ENCODE data around the gene ATP8A2.
A peak's percentile ranks its signal among the peaks of the same experiment; 100 is the strongest.
"Not testable (repeated sequence)": the region's sequence is repeated elsewhere in the genome, so short reads cannot be mapped to it uniquely, and the experiment has no call there.

ATP8A2 gene

GRCh38 chr13:25570185-25570584 lies 198.4 kb downstream of the ATP8A2 start:
- DNase-seq = no peak

GRCh38 chr13:25571237-25571636 lies 199.5 kb downstream of the ATP8A2 start:
- DNase-seq = no peak

- DNase-seq = not testable (repeated sequence)
Measured at GRCh38 chr13:25572171-25572570, 200.4 kb downstream of the ATP8A2 start.

DNA sequence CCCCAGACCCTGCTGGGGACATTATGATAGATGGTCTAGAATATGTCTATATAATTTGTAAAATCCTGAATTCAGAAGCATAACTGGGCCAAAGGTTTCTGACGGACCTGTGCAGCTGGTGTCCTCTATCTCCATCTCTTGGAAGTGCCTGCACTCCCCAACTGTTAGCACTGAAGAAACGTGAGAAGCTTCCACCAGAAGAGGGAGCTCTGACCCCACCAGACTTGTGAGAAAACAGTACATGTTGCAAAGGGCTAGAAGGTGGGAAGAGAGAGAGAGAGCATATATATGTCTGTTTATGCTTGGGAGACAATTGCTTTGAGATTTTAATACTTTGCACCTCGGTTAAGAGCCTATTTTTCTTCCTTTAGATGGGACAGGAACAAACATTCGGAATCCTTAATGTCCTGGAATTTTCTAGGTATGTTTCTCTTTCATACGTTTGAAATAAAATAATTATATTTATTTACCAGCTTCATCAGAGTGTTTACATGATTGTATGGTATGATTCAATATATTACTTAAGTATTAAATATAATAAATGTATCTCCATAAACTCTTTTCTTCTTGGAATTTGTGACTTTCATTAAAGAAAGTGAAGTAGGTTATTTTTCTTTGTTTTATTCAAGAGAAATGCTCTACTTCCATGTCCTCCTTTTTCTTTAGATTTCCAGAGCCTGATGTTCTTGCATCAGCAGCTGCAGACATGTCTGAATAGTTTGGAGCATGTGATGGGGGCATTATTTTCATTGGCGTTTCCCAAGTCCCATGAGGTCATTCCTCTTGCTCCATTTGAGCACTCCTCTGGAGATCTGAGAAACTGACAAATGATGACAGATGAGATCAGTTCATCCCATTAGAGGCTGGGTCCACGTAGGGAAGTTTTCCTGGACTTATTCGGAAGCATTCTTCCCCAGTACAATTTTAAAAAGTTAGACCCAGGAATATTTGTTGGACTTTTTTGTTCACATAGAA lies 202.9 kb downstream of the ATP8A2 start:
- DNase-seq = peak; percentile 48

- no peak for DNase-seq
Measured at GRCh38 chr13:25575562-25575961, 203.8 kb downstream of the ATP8A2 start.

GRCh38 chr13:25578526-25578925 lies 206.8 kb downstream of the ATP8A2 start:
- no peak for DNase-seq

DNA sequence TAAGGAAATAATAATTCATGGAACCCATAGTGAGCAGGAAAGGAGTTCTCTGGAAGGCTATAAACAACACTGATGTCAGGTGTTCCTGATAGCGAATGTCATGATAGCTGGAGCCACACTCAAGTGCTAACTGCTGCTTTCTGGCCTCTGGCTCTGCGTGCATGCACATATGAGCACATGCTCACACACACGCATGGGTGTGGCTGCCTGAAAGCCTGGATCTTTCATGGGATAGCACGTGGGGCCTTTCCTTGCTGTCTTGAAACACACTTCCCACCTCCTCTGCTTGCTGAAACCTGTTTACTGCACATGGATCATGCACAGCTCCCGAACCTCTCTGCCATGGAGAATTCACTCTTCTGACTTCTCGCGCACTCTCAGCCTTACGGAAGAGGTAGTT lies 207.4 kb downstream of the ATP8A2 start:
- no peak for DNase-seq

DNA sequence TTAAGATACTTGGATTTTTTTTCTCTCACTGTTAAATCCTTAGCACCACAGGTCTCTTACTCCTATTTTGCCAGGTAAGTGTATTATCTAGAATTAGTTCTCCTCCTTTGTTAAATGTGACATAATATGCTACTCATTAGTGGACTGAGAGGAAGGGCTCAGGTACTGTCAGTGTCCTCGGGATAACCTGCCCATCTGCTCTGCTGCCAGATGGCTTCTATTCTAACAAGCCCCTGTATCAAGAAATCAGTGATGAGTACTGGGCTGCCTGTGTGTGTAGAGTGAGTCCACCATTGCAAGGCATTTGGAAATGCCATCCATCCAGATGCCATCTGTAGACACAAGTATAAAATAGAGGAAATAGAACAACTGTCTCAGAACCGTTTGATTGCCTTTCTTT lies 209.6 kb downstream of the ATP8A2 start:
- no peak for DNase-seq

DNA sequence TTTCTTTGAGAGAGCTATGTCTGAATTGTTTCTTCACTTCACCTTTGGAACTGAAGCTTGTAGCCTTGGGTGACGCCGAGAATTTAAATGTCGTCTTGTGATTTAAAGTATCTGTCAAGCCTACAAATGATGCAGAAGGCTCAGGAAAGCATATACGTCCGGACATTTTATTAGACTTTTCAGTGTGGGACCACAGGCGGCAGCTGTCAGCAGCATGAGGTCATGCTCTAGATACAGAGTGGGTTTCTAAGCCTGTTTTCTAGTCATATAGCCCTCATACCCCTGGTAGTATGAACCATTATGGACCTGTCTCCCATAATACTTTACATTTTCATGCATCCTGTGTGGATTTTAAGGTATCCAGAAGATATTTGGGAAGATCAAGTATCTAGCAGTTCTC lies 212.3 kb downstream of the ATP8A2 start:
- DNase-seq = no peak

GRCh38 chr13:25585000-25585399 lies 213.2 kb downstream of the ATP8A2 start:
- DNase-seq = no peak

- DNase-seq = no peak
Measured at GRCh38 chr13:25587326-25587980, 215.7 kb downstream of the ATP8A2 start.

GRCh38 chr13:25588336-25589060 lies 216.7 kb downstream of the ATP8A2 start:
- no peak for DNase-seq

- no peak for DNase-seq
Measured at GRCh38 chr13:25598421-25598820, 226.6 kb downstream of the ATP8A2 start.

GRCh38 chr13:25602176-25602575 lies 230.4 kb downstream of the ATP8A2 start:
- DNase-seq = no peak

GRCh38 chr13:25604106-25604505 lies 232.3 kb downstream of the ATP8A2 start:
- DNase-seq = no peak

GRCh38 chr13:25607096-25607495 lies 235.3 kb downstream of the ATP8A2 start:
- DNase-seq = no peak

- no peak for DNase-seq
Measured at GRCh38 chr13:25608181-25608580, 236.4 kb downstream of the ATP8A2 start.

DNA sequence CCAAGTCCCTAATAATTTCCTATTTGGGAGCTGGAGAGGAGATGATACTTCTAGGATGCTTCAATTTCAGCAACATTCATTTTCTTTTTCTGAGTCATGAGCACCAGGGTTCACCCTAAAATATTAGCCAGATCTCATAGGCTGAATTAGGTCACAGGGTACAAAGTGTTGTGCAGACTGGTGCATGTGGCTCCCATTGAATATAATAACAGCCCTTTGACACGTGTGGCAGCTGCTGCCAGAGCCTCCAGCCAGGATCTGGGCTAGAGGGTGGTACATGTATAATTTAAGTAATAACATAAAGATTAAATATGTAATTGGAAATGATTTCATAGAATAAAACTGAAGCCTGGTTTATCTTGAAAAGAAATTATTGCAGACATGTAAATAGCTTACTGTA lies 244.9 kb downstream of the ATP8A2 start:
- no peak for DNase-seq

DNA sequence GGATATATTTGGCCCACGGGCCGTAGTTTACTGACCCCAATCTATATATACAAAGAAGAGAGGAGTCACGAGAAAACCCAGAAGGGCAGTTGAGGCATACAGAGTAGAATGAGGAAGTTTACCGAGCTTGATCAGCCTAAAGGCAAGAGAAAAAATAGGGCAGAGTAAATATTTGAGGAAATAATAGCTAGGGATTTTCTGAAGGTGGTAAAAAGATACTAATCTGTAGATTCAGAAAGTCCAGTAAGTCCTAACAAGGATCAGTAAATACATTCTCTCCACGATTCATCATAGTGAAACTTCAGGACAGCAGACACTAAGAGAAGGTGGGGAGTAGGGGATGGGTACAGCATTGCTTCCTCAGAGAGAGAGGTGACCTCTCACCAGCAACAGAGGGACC lies 248.1 kb downstream of the ATP8A2 start:
- no peak for DNase-seq

DNA sequence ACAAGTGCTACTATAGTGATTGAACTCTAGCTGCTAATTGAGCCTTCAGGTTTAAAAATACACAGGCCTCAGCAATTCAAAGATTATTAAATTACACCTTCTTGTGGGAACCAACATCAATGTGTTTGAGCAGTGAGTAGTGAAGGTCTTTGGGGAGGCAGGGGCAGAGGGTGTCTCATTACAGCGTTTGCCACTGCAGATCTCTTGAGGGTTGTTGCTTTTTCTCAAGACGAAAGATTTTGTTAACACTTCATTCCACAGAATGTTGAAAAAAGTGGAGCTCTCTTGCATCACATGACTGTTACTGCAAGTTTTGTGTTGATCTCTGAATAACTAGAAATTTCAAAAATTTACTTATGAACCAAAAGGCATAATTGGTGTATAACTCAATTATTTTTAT lies 253.6 kb downstream of the ATP8A2 start:
- DNase-seq = no peak

DNA sequence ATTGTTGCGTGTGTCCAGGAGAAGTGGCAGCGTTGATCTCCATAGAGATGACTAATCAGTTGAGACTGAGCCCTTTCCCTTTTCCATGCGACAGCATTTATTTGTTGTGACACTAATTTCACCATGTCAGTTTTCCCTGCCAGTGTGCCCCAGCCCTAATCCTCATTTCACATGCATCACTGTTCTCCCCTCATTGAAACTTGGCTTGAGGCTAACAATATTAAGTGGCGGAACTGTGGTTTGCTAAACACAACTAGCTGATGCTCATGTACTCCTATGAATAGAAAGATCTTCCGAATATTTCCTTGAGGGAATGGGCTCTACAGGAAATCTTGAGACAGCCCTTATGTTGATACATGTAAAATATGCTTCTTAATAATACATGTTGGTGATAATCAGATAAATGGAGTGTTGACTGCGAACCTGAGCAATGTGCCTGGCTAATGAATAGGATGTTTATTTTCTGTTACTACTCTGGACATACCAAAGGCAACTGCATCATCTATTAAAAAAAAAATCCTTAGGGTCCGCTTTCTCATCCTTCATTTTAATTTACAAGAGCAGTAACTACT lies 258.6 kb downstream of the ATP8A2 start:
- DNase-seq = no peak

- DNase-seq = no peak
Measured at GRCh38 chr13:25632166-25632888, 260.6 kb downstream of the ATP8A2 start.

DNA sequence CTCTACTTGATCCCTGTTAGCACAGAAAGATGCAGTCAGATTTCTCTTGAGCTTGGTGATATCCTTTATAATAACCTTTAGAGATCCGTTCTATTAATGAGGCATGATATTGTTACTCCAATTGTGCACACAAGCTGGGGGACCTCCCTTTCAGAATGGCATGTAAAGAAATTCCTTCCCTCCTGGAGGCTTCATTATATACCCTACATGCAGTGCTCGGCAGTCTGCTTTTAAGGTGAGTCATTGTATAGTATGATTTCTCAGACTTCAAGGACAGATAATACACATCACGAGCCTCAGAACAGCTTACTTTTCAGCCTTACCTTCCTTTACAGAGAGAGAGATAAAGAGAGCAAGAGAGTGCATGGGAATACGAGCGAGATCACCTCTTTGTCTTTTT lies 261.3 kb downstream of the ATP8A2 start:
- DNase-seq = no peak
